Lung (tissue), 12 donors: ENCODE measurements around the gene TJP1. TPM values are rescaled to one million over a fixed set of nuclear protein-coding genes. Genes with fewer than 3 reads are reported as not detected.

Experiments
- ATAC-seq: fragments of 200-7000 bp; cut with Tn5 transposase; one replicate; pipeline ENCODE4 v1.9.1; 2020; ENCODE audit warnings: moderate number of reproducible peaks; ENCODE audit not compliant: insufficient read depth, low FRiP score
- DNase-seq, 3 donors: peaks; one replicate each; pipeline ENCODE4 v3.0.0-alpha.2; 2013 to 2017
- H3K27ac ChIP-seq, 2 donors: one replicate each; pipeline ENCODE4 v1.5.1; 2013; ENCODE audit warnings: mild to moderate bottlenecking in 2 of 2, moderate library complexity in 2 of 2, control low read depth in 1 of 2, inconsistent platforms in 1 of 2, low read depth in 1 of 2, low read length in 1 of 2
- H3K27me3 ChIP-seq, 3 donors: one replicate each; pipeline ENCODE4 v1.5.1; 2013; ENCODE audit warnings: low read length in 2 of 3; ENCODE audit not compliant: control insufficient read depth in 3 of 3, insufficient read depth in 3 of 3
- H3K36me3 ChIP-seq, 4 donors: one replicate each; pipeline ENCODE4 v1.5.1; 2013; ENCODE audit warnings: low read length in 4 of 4, mild to moderate bottlenecking in 1 of 4, moderate library complexity in 1 of 4; ENCODE audit not compliant: control insufficient read depth in 4 of 4, insufficient read depth in 4 of 4
- H3K4me1 ChIP-seq, 5 donors: one replicate each; pipeline ENCODE4 v1.5.1; 2013; ENCODE audit warnings: low read length in 5 of 5, mild to moderate bottlenecking in 2 of 5, moderate library complexity in 1 of 5; ENCODE audit not compliant: control insufficient read depth in 5 of 5, insufficient read depth in 5 of 5
- H3K4me3 ChIP-seq: one replicate; pipeline ENCODE4 v1.5.1; 2013; ENCODE audit warnings: mild to moderate bottlenecking, control low read depth, moderate library complexity
- H3K9ac ChIP-seq, 2 donors: one replicate each; pipeline ENCODE4 v1.5.1; 2013; ENCODE audit warnings: low read length in 2 of 2, control low read depth in 1 of 2; ENCODE audit not compliant: insufficient read depth in 1 of 2
- H3K9me3 ChIP-seq, 4 donors: one replicate each; pipeline ENCODE4 v1.5.1; 2013; ENCODE audit warnings: low read length in 3 of 4, mild to moderate bottlenecking in 1 of 4, moderate library complexity in 1 of 4; ENCODE audit not compliant: control insufficient read depth in 4 of 4, insufficient read depth in 3 of 4
- WGBS, 2 donors: extraction: QIAGEN DNeasy Blood & Tissue Kit; methylation state at CpG; one replicate each; pipeline ENCODE4 v1.1.7; 2013; 5-methylcytosine and 5-hydroxymethylcytosine counted together
- polyA plus RNA-seq, 2 donors: library from polyadenylated mRNA; stranded (reverse); fragments of 200-250 nt; gene quantifications; one replicate each; pipeline ENCODE4 v1.2.1, GENCODE V29; 2013
- total RNA-seq, 2 donors: library from RNA; depleted of rRNA in 1 of 2; stranded (reverse); fragments of >200 nt in 1 of 2; gene quantifications; one replicate each; pipeline ENCODE4 v1.2.1, GENCODE V29; 2014 to 2021
- TF ChIP-seq, protein P1 (sequence below): IDR thresholded peaks from 2 replicates; pipeline ENCODE4 v1.5.1; 2012; ENCODE audit warnings: mild to moderate bottlenecking; ENCODE audit errors: control extremely low read depth, extremely low read depth
- donor health status: control.
- donor health status: control.
- donor health status: Bipolar disorder and iron deficiency.
- donor health status: healthy.
- donor health status: DM: yes; HTN: yes; CAD: no.

Gene TJP1
- total and polyA plus RNA-seq, 4 donors: 20.6 to 211 (median 53.8) TPM

DNA sequence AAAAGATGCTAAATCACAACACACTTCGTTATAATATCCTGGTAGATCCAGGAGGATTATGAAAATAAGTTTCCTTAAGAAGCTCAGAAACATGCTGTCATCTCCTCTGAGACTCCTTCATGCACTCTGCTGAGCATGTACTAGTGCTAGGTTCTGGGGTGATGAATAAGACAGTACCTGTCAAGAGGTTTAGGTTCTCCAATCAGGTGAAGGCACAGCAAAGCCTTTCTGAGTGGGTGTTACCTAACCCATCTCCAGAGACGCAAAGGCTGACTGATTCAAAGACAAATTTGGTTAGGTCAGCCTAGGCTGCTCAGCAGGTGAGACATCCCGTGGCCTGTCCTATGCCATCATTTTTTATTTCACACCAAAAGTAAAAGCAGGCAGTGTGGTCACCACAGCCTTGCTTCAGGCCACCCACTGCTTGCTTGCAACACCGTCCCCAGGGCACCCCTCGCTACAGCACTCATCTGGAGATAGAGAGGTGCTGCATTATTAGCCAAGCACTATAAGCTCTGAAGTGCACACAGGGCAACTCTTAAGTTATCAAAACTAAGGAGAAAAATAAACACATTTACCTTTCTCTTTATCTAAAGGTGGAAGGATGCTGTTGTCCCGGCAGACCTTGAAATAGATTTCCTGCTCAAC is 117.2 kb downstream of the TJP1 start:
- H3K36me3 ChIP-seq: peaks cover 24 to 58% (median 47%) of the 10 kb centered on the region in 4 donors

DNA sequence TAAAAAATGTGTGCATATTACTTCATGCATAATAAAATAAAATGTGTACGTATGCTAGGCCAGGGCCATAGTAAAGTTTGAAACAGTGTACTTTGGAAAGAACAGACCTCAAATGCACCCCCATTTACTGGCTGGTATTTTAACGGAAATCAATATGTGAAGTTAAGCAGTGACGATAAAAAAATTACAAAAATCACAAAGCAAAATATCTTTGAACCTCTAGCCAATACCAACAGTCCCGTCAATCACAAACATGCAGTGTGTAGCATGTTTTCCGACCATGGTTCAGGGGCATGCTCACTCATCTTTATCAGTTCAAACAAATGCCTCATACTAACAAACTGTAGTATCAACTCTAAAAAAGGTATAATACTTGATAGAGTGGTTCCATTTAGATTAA is 121.1 kb downstream of the TJP1 start:
- H3K4me1 ChIP-seq: peaks cover 0 to 1% (median 0%) of the 10 kb centered on the region in 5 donors
- TF ChIP-seq, protein P1, sequence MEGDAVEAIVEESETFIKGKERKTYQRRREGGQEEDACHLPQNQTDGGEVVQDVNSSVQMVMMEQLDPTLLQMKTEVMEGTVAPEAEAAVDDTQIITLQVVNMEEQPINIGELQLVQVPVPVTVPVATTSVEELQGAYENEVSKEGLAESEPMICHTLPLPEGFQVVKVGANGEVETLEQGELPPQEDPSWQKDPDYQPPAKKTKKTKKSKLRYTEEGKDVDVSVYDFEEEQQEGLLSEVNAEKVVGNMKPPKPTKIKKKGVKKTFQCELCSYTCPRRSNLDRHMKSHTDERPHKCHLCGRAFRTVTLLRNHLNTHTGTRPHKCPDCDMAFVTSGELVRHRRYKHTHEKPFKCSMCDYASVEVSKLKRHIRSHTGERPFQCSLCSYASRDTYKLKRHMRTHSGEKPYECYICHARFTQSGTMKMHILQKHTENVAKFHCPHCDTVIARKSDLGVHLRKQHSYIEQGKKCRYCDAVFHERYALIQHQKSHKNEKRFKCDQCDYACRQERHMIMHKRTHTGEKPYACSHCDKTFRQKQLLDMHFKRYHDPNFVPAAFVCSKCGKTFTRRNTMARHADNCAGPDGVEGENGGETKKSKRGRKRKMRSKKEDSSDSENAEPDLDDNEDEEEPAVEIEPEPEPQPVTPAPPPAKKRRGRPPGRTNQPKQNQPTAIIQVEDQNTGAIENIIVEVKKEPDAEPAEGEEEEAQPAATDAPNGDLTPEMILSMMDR: no peak
- ATAC-seq (no peak), DNase-seq (no peak)
- H3K27me3 ChIP-seq: no peaks in the 10 kb centered on the region
- H3K9ac ChIP-seq: no peak overlapping the region
- H3K9me3 ChIP-seq: no peaks in the 10 kb centered on the region
- H3K4me3 ChIP-seq: no peak overlapping the region
- WGBS, 2 donors: 89 to 90% methylated on average over 5 of the region's 5 CpGs
- no peak overlapping the region for H3K27ac ChIP-seq
- H3K36me3 ChIP-seq: peaks cover 19 to 47% (median 30%) of the 10 kb centered on the region in 4 donors

More for the DNA sequence above, 117.2 kb downstream of the TJP1 start:
- H3K9ac ChIP-seq: no peak overlapping the region
- H3K27ac ChIP-seq: no peak overlapping the region
- no peaks in the 10 kb centered on the region for H3K9me3 ChIP-seq
- no peaks in the 10 kb centered on the region for H3K27me3 ChIP-seq
- DNase-seq: no peak
- ATAC-seq: no peak
- 78 to 86% methylated on average over 6 of the region's 6 CpGs for WGBS, 2 donors
- TF ChIP-seq, protein P1: no peak
- H3K4me3 ChIP-seq: no peak overlapping the region
- H3K4me1 ChIP-seq: no peaks in the 10 kb centered on the region

GRCh38 chr15:29700296-29700695 is 122.0 kb downstream of the TJP1 start:
- H3K36me3 ChIP-seq: peaks cover 17 to 46% (median 29%) of the 10 kb centered on the region in 4 donors
- no peak for DNase-seq
- WGBS, 2 donors: 61 to 72% methylated on average over 3 of the region's 3 CpGs
- no peak overlapping the region for H3K27ac ChIP-seq
- H3K27me3 ChIP-seq: no peaks in the 10 kb centered on the region
- no peak for ATAC-seq
- peaks cover 0 to 1% (median 0%) of the 10 kb centered on the region in 5 donors for H3K4me1 ChIP-seq
- TF ChIP-seq, protein P1: no peak
- H3K9ac ChIP-seq: no peak overlapping the region
- H3K4me3 ChIP-seq: no peak overlapping the region
- H3K9me3 ChIP-seq: no peaks in the 10 kb centered on the region
